ENCODE data around the gene ANXA11. TPM values are rescaled to one million over a fixed set of nuclear protein-coding genes. Genes with fewer than 3 reads are reported as not detected.

ANXA11 gene
- total and polyA plus RNA-seq, 2 of the 8 experiments (the other 6 are each of a cell fraction or from before 2014, with no cell fraction given), result 40.5 to 84.9 TPM

- no peak for TF ChIP-seq EGR1 (IDR thresholded peaks at IDR 0.05; ENCODE audit: borderline replicate concordance, low read depth, low read length)
- TF ChIP-seq ATF3 (IDR thresholded peaks at IDR 0.05; ENCODE audit: insufficient read depth, low read depth, low read length), result no peak
- TF ChIP-seq JUN (IDR thresholded peaks at IDR 0.05; ENCODE audit: low read depth, low read length), result no peak
- TF ChIP-seq SUZ12 (IDR thresholded peaks at IDR 0.05; ENCODE audit: low read length), result no peak
- no peak for TF ChIP-seq SIN3A (conservative IDR thresholded peaks at IDR 0.05 in 1 of 2, IDR thresholded peaks at IDR 0.05 in 1 of 2; ENCODE audit: low read depth in 1 of 2, low read length in 2 of 2)
- TF ChIP-seq SRF (IDR thresholded peaks at IDR 0.05; ENCODE audit: low read depth, low read length), result no peak
- Histone ChIP-seq H4K20me1 (replicated peaks in 1 of 2; ENCODE audit: control insufficient read depth in 1 of 2, insufficient read depth in 2 of 2, low read length in 2 of 2) (peaks cover 2 to 4% of the 10 kb centered on the region in 2 experiments), H4K8ac (ENCODE audit: extremely low read depth, insufficient read depth, low read length) (no peak overlapping the region), H3K18ac (ENCODE audit: extremely low read depth, low read length) (no peak overlapping the region), H3K9me3 (ENCODE audit: insufficient read depth in 2 of 2, low read depth in 1 of 2, low read length in 1 of 2) (no peaks in the 10 kb centered on the region), H3K27me3 (replicated peaks in 1 of 4; ENCODE audit: control insufficient read depth in 3 of 4, extremely low read depth in 1 of 4, insufficient read depth in 3 of 4, low read length in 3 of 4) (no peaks in the 10 kb centered on the region), H2AFZ (ENCODE audit: low read length) (no peak overlapping the region), H3K56ac (replicated peaks; ENCODE audit: insufficient read length, low read depth, low read length) (no peak overlapping the region), H2BK20ac (ENCODE audit: low read length) (no peak overlapping the region), H2BK15ac (ENCODE audit: low read length) (no peak overlapping the region), H3K23me2 (ENCODE audit: low read depth, low read length) (no peaks in the 10 kb centered on the region), H2BK120ac (replicated peaks; ENCODE audit: low read depth, low read length) (no peak overlapping the region), H3K79me2 (ENCODE audit: control insufficient read depth in 1 of 2, insufficient read depth in 2 of 2, low read length in 2 of 2) (no peaks in the 10 kb centered on the region), H4K91ac (replicated peaks; ENCODE audit: insufficient read length, low read length) (no peak overlapping the region), H3K4ac (replicated peaks; ENCODE audit: insufficient read length, low read depth, low read length) (no peak overlapping the region), H3K36me3 (ENCODE audit: control insufficient read depth in 2 of 4, insufficient read depth in 4 of 4, low read length in 3 of 4) (no peaks in the 10 kb centered on the region), H3K4me2 (ENCODE audit: insufficient read depth in 1 of 2, low read depth in 2 of 2, low read length in 2 of 2) (no peak overlapping the region), H3K27ac (ENCODE audit: low read depth, low read length) (no peak overlapping the region), H4K5ac (ENCODE audit: insufficient read length, low read depth, low read length) (no peak overlapping the region), H3K79me1 (ENCODE audit: low read depth, low read length) (peaks cover 4% of the 10 kb centered on the region), H3K23ac (ENCODE audit: insufficient read length) (no peak overlapping the region), H3K4me1 (replicated peaks in 1 of 4; ENCODE audit: control insufficient read depth in 3 of 4, insufficient read depth in 4 of 4, low read length in 3 of 4) (peaks cover 4 to 18% (median 9%) of the 10 kb centered on the region in 4 experiments), H2AK5ac (ENCODE audit: low read depth, low read length) (no peak overlapping the region), H2BK12ac (ENCODE audit: low read depth, low read length) (no peak overlapping the region), H3K9ac (replicated peaks in 1 of 4; ENCODE audit: extremely low read depth in 1 of 4, low read depth in 3 of 4, low read length in 3 of 4) (no peak overlapping the region), H3K14ac (ENCODE audit: insufficient read length) (no peak overlapping the region), H3K4me3 (ENCODE audit: extremely low read depth in 1 of 4, insufficient read depth in 2 of 4, low read depth in 3 of 4, low read length in 4 of 4) (no peak overlapping the region), H2BK5ac (ENCODE audit: low read depth, low read length) (no peak overlapping the region; the same call in 1 of the 2 replicates)
- WGBS, 2 experiments (ENCODE audit: extremely low coverage in 1 of 2, insufficient coverage in 1 of 2, insufficient read length in 1 of 2, insufficient replicate concordance in 2 of 2, low coverage in 1 of 2, low lambda C conversion rate in 2 of 2, missing lambda C conversion rate in 1 of 2), result 82% methylated on average over 6 of the region's 6 CpGs; no CpG with 5 or more reads in 1 of the 2 experiments
- FAIRE-seq (no peak), DNase-seq (ENCODE audit: low read depth in 1 of 2, low spot score in 2 of 2) (no peak)
- POLR2A ChIA-PET (ENCODE audit: partially characterized antibody), result interaction anchor here (1.6 to 2.6 kb wide), 2 partner anchors 12 to 31 kb away, joined by 5 to 8 read pairs; partner anchors contain the start of gene ANXA11
- CTCF ChIA-PET (ENCODE audit: partially characterized antibody), result interaction anchor here (1.1 to 7.8 kb wide), 5 partner anchors 10 to 49 kb away, joined by 3 to 66 read pairs (median 9); partner anchors contain the start of gene ANXA11
Measured at GRCh38 chr10:80173466-80173865, 31.9 kb downstream of the ANXA11 start.
